K562 (cell line): ENCODE data around the gene F11R. TPM values are rescaled to one million over a fixed set of nuclear protein-coding genes. Genes with fewer than 3 reads are reported as not detected.
A peak's percentile ranks its signal among the peaks of the same experiment; 100 is the strongest.

Experiments
- CHCHD3 ChIP-seq: fragments of 250-450 bp; sonication (Bioruptor Pico); IDR thresholded peaks from 2 replicates; pipeline ENCODE4 v2.1.2; 2022; ENCODE audit warnings: mild to moderate bottlenecking
- ETV1 ChIP-seq: fragments of 450-650 bp; conservative IDR thresholded peaks from 2 replicates; pipeline ENCODE4 v1.6.1; 2016; ENCODE audit warnings: missing genetic modification characterization, control low read depth, low read depth, missing compliant biosample characterization
- FOS ChIP-seq: IDR thresholded peaks from 3 replicates; pipeline ENCODE4 v1.6.1; 2011; ENCODE audit not compliant: insufficient read length; ENCODE audit errors: extremely low read depth
- FOXJ2 ChIP-seq: fragments of 200-800 bp; sonication (Bioruptor generic); IDR thresholded peaks from 2 replicates; pipeline ENCODE4 v1.6.1; 2016; ENCODE audit warnings: missing genetic modification characterization, missing compliant biosample characterization
- HNRNPL ChIP-seq: fragments of 200-400 bp; formaldehyde crosslinking; IDR thresholded peaks from 2 replicates; pipeline ENCODE4 v1.6.1; 2017; ENCODE audit warnings: low read depth, mild to moderate bottlenecking, low read length
- MEIS2 ChIP-seq: fragments of 450-650 bp; IDR thresholded peaks from 2 replicates; pipeline ENCODE4 v1.6.1; 2014; ENCODE audit warnings: mild to moderate bottlenecking; ENCODE audit not compliant: partially characterized antibody
- MTA2 ChIP-seq: fragments of 450-650 bp; IDR thresholded peaks from 2 replicates; pipeline ENCODE4 v1.6.1; 2016; ENCODE audit warnings: low read depth
- MYBL2 ChIP-seq, 2 experiments: fragments of 450-650 bp in 1 of 2; sonication (generic) in 1 of 2; formaldehyde crosslinking in 1 of 2; IDR thresholded peaks; 2 replicates each; pipeline versions ENCODE4 v1.6.1 to v1.8.1; 2017 to 2022; ENCODE audit warnings: borderline replicate concordance in 1 of 2, inconsistent platforms in 1 of 2, low read depth in 1 of 2, mild to moderate bottlenecking in 1 of 2, missing genetic modification reagents in 1 of 2, moderate library complexity in 1 of 2
- NFATC3 ChIP-seq: fragments of 450-650 bp; IDR thresholded peaks from 2 replicates; pipeline ENCODE4 v1.6.1; 2017; ENCODE audit warnings: mild to moderate bottlenecking
- PPARD ChIP-seq: fragments of 250-450 bp; sonication (Bioruptor Pico); IDR thresholded peaks from 2 replicates; pipeline ENCODE4 v1.8.0; 2022; ENCODE audit warnings: inconsistent platforms, mild to moderate bottlenecking, moderate library complexity
- PREB ChIP-seq: sonication (generic); formaldehyde crosslinking; IDR thresholded peaks from 2 replicates; pipeline ENCODE4 v1.8.1; 2023; ENCODE audit warnings: mild to moderate bottlenecking, missing genetic modification reagents
- SIRT6 ChIP-seq: IDR thresholded peaks from one replicate; pipeline ENCODE4 v1.6.1; 2012; ENCODE audit warnings: low read depth, mild to moderate bottlenecking, control low read depth, inconsistent platforms, low read length, moderate library complexity
- SMARCA5 ChIP-seq: fragments of 450-650 bp; IDR thresholded peaks from 2 replicates; pipeline ENCODE4 v1.6.1; 2016
- SMARCC2 ChIP-seq: fragments of 450-650 bp; IDR thresholded peaks from 2 replicates; pipeline ENCODE4 v1.6.1; 2017; ENCODE audit warnings: antibody characterized with exemption, moderate library complexity, mild to moderate bottlenecking, low read depth
- TAF7 ChIP-seq: fragments of 450-650 bp; IDR thresholded peaks from 2 replicates; pipeline ENCODE4 v1.6.1; 2016; ENCODE audit warnings: missing genetic modification characterization, missing compliant biosample characterization
- TFE3 ChIP-seq: fragments of 450-650 bp; formaldehyde crosslinking; IDR thresholded peaks from 2 replicates; pipeline ENCODE4 v1.4.0; 2020; ENCODE audit warnings: mild to moderate bottlenecking, mixed read lengths
- ZNF57 ChIP-seq: fragments of 450-650 bp; formaldehyde crosslinking; IDR thresholded peaks from 2 replicates; pipeline ENCODE4 v1.4.0; 2020; ENCODE audit warnings: mild to moderate bottlenecking, moderate library complexity
- polyA plus RNA-seq, 8 experiments: library from polyadenylated mRNA; depleted of rRNA in 4 of 8; stranded (reverse) in 5 of 8; unstranded in 3 of 8; fragments of >200 nt; fragmentation: Nextera tagmentation in 2 of 8; fragmentation: Illumina TruSeq in 1 of 8; extraction: Ambion mirVana in 2 of 8; extraction: Trizol in 1 of 8; gene quantifications; 2 replicates each; pipeline versions ENCODE4 v1.2.1 to v1.2.3, GENCODE V29; 2011 to 2014; ENCODE audit warnings: inconsistent platforms in 1 of 8, missing spikeins in 1 of 8
- total RNA-seq, 7 experiments: library from RNA; depleted of rRNA in 6 of 7; stranded (reverse); fragments of >200 nt in 6 of 7; fragmentation: Illumina TruSeq in 2 of 7; extraction: Trizol in 2 of 7; gene quantifications; 2 replicates each; pipeline versions ENCODE4 v1.2.1 to v1.2.3, GENCODE V29; 2011 to 2021; ENCODE audit warnings: low replicate concordance in 1 of 7
- TF ChIP-seq, protein P1 (sequence below): fragments of 250-450 bp; sonication (Bioruptor Pico); IDR thresholded peaks from 2 replicates; pipeline ENCODE4 v1.8.0; 2021; ENCODE audit warnings: moderate library complexity, mild to moderate bottlenecking, inconsistent platforms
- TF ChIP-seq, protein P2 (sequence below): IDR thresholded peaks from 2 replicates; pipeline ENCODE4 v1.6.1; 2011; ENCODE audit not compliant: insufficient read length; ENCODE audit errors: extremely low read depth
- TF ChIP-seq, protein P3 (sequence below): fragments of 450-650 bp; IDR thresholded peaks from 2 replicates; pipeline ENCODE4 v1.6.1; 2016; ENCODE audit warnings: borderline replicate concordance

Gene F11R
- total and polyA plus RNA-seq, 9 of the 15 experiments (the other 6 are each of a cell fraction or from before 2014, with no cell fraction given), result 27.4 to 187 (median 52.5) TPM

GRCh38 chr1:161021165-161021969 is 415 bp upstream of the F11R start (continued):
- no peak for TF ChIP-seq TFE3
- TF ChIP-seq NFATC3, result no peak
- no peak for TF ChIP-seq CHCHD3 (CRISPR knock-in tag)
- no peak for TF ChIP-seq SMARCC2
- TF ChIP-seq, protein P1, sequence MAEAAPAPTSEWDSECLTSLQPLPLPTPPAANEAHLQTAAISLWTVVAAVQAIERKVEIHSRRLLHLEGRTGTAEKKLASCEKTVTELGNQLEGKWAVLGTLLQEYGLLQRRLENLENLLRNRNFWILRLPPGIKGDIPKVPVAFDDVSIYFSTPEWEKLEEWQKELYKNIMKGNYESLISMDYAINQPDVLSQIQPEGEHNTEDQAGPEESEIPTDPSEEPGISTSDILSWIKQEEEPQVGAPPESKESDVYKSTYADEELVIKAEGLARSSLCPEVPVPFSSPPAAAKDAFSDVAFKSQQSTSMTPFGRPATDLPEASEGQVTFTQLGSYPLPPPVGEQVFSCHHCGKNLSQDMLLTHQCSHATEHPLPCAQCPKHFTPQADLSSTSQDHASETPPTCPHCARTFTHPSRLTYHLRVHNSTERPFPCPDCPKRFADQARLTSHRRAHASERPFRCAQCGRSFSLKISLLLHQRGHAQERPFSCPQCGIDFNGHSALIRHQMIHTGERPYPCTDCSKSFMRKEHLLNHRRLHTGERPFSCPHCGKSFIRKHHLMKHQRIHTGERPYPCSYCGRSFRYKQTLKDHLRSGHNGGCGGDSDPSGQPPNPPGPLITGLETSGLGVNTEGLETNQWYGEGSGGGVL (CRISPR knock-in tag), result no peak
- TF ChIP-seq, protein P2, sequence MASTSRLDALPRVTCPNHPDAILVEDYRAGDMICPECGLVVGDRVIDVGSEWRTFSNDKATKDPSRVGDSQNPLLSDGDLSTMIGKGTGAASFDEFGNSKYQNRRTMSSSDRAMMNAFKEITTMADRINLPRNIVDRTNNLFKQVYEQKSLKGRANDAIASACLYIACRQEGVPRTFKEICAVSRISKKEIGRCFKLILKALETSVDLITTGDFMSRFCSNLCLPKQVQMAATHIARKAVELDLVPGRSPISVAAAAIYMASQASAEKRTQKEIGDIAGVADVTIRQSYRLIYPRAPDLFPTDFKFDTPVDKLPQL, result no peak
- peak; percentile 71; the same call in 1 of the 2 replicates for TF ChIP-seq TAF7 (tag)
- TF ChIP-seq, protein P3, sequence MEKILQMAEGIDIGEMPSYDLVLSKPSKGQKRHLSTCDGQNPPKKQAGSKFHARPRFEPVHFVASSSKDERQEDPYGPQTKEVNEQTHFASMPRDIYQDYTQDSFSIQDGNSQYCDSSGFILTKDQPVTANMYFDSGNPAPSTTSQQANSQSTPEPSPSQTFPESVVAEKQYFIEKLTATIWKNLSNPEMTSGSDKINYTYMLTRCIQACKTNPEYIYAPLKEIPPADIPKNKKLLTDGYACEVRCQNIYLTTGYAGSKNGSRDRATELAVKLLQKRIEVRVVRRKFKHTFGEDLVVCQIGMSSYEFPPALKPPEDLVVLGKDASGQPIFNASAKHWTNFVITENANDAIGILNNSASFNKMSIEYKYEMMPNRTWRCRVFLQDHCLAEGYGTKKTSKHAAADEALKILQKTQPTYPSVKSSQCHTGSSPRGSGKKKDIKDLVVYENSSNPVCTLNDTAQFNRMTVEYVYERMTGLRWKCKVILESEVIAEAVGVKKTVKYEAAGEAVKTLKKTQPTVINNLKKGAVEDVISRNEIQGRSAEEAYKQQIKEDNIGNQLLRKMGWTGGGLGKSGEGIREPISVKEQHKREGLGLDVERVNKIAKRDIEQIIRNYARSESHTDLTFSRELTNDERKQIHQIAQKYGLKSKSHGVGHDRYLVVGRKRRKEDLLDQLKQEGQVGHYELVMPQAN, result 0 out of 2 replicates have a peak, but pooled peaks have one; percentile 37
- peak; percentile 92 for TF ChIP-seq SMARCA5
- no peak for TF ChIP-seq HNRNPL
- TF ChIP-seq PPARD (CRISPR knock-in tag), result no peak
- no peak for TF ChIP-seq PREB (CRISPR knock-in tag)
- TF ChIP-seq MTA2, result no peak
- no peak for TF ChIP-seq MEIS2
- TF ChIP-seq ETV1 (tag), result no peak
- peak; percentile 85 for TF ChIP-seq FOS
- no peak for TF ChIP-seq SIRT6
- no peak for TF ChIP-seq FOXJ2
- no peak for TF ChIP-seq ZNF57 (CRISPR knock-in tag)
- TF ChIP-seq MYBL2 (IDR thresholded peaks at IDR 0.05; ENCODE audit: low read depth), result no peak
- no peak for TF ChIP-seq MYBL2 (CRISPR knock-in tag; IDR thresholded peaks at IDR 0.05; ENCODE audit: borderline replicate concordance)
